CD4-positive, alpha-beta T cell (primary cell): ENCODE data around the gene ZNF81. TPM values are rescaled to one million over a fixed set of nuclear protein-coding genes. Genes with fewer than 3 reads are reported as not detected.

Experiments
- ATAC-seq: fragments of 200-7000 bp; cut with Tn5 transposase; one replicate; pipeline ENCODE4 v1.10.0; 2022; ENCODE audit warnings: mild to moderate bottlenecking; ENCODE audit not compliant: poor library complexity
- CTCF ChIA-PET: fragments of 350-600 bp; sonication (Branson Sonifier 250); formaldehyde crosslinking; loops from one replicate; lab custom pipeline; 2021; ENCODE audit warnings: antibody characterized with exemption, inconsistent platforms; lab: Charles Lee
- POLR2A ChIA-PET: fragments of 350-600 bp; sonication (Branson Sonifier 250); formaldehyde crosslinking; loops from one replicate; lab custom pipeline; 2021; ENCODE audit warnings: antibody characterized with exemption, inconsistent platforms; lab: Charles Lee
- DNase-seq, 14 experiments: peaks; one replicate each; pipeline ENCODE4 v3.0.0-alpha.2; 2013 to 2020; ENCODE audit warnings: mixed read lengths in 2 of 14
- H3K27ac ChIP-seq, 2 donors: one replicate each; pipeline versions ENCODE4 v1.5.1 to v1.7.0; 2013; ENCODE audit warnings: low read length in 2 of 2, low read depth in 1 of 2, mild to moderate bottlenecking in 1 of 2
- H3K27me3 ChIP-seq, 2 experiments: 1 replicate in 1 of 2; 2 replicates in 1 of 2; pipeline versions ENCODE4 v1.6.1 to v1.7.0; 2013; ENCODE audit warnings: low read length in 2 of 2, control low read depth in 1 of 2, mild to moderate bottlenecking in 1 of 2, moderate library complexity in 1 of 2; ENCODE audit not compliant: insufficient read depth in 2 of 2, control insufficient read depth in 1 of 2
- H3K36me3 ChIP-seq: one replicate; pipeline ENCODE4 v1.6.1; 2013; ENCODE audit warnings: low read length, control low read depth; ENCODE audit not compliant: insufficient read depth
- H3K4me1 ChIP-seq: one replicate; pipeline ENCODE4 v1.6.1; 2013; ENCODE audit warnings: low read length, control low read depth; ENCODE audit not compliant: insufficient read depth
- H3K4me3 ChIP-seq: one replicate; pipeline ENCODE4 v1.5.1; 2013; ENCODE audit warnings: mild to moderate bottlenecking, low read length, moderate library complexity
- H3K9me3 ChIP-seq, 2 experiments: 1 replicate in 1 of 2; 2 replicates in 1 of 2; pipeline versions ENCODE4 v1.6.1 to v1.7.0; 2013; ENCODE audit warnings: low read length in 2 of 2, mild to moderate bottlenecking in 2 of 2, control low read depth in 1 of 2, moderate library complexity in 1 of 2; ENCODE audit not compliant: control insufficient read depth in 1 of 2, insufficient read depth in 1 of 2
- H3K27ac Mint-ChIP-seq: one replicate; pipeline ENCODE4 v1.8.0; 2020; ENCODE audit warnings: mixed read lengths
- H3K27me3 Mint-ChIP-seq: one replicate; pipeline ENCODE4 v1.8.0; 2021; ENCODE audit warnings: mixed read lengths
- H3K36me3 Mint-ChIP-seq: one replicate; pipeline ENCODE4 v1.8.0; 2021; ENCODE audit warnings: low read depth, mixed read lengths
- H3K4me1 Mint-ChIP-seq: one replicate; pipeline ENCODE4 v1.8.0; 2021; ENCODE audit warnings: low read depth, mixed read lengths
- H3K4me3 Mint-ChIP-seq: one replicate; pipeline ENCODE4 v1.8.0; 2020; ENCODE audit warnings: mild to moderate bottlenecking, mixed read lengths
- H3K9me3 Mint-ChIP-seq: one replicate; pipeline ENCODE4 v1.8.0; 2020; ENCODE audit warnings: mixed read lengths
- CTCF ChIP-seq: fragments of 200-600 bp; IDR thresholded peaks from one replicate; pipeline ENCODE4 v1.8.0; 2022; ENCODE audit warnings: antibody characterized with exemption, mild to moderate bottlenecking
- intact Hi-C, 2 experiments: fragments of 100-400 bp; cut with DNase I in 1 of 2; cut with micrococcal nuclease in 1 of 2; formaldehyde crosslinking; loops; one replicate each; pipeline versions ENCODE4 v1.15.1 to v1.9.0; 2023 to 2025; cut with DNase I, micrococcal nuclease
- total RNA-seq, 174 experiments: library from RNA in 2 of 174; stranded (reverse) in 2 of 174; gene quantifications; one replicate each; pipeline ENCODE4 v1.2.3 and lab custom pipeline; 2021 to 2026

The ZNF81 gene
- total RNA-seq, 2 experiments from 2014 or later, result 5.1 to 5.7 TPM

GRCh38 chrX:47885501-47885900, 48.8 kb downstream of the ZNF81 start:
- Mint-ChIP-seq H3K27me3 (no peaks in the 10 kb centered on the region), H3K4me3 (no peak overlapping the region), H3K27ac (no peak overlapping the region), H3K4me1 (no peaks in the 10 kb centered on the region), H3K9me3 (no peaks in the 10 kb centered on the region), H3K36me3 (peaks cover 77% of the 10 kb centered on the region)
- no peak for TF ChIP-seq CTCF
- ChIA-PET POLR2A (no interaction called here), CTCF (no interaction called here)
- Histone ChIP-seq H3K36me3 (peaks cover 21% of the 10 kb centered on the region), H3K27ac (no peak overlapping the region), H3K4me3 (no peak overlapping the region), H3K4me1 (no peaks in the 10 kb centered on the region), H3K9me3 (no peaks in the 10 kb centered on the region), H3K27me3 (no peaks in the 10 kb centered on the region)
- no peak for DNase-seq
- ATAC-seq, result no peak
- intact Hi-C loops, result no loop called here

- TF ChIP-seq CTCF, result no peak
- ATAC-seq (no peak), DNase-seq (no peak)
- H3K9me3 ChIP-seq, result no peaks in the 10 kb centered on the region
- H3K36me3 ChIP-seq, result peaks cover 5% of the 10 kb centered on the region
- Mint-ChIP-seq H3K27ac (no peak overlapping the region), H3K36me3 (peaks cover 64% of the 10 kb centered on the region), H3K9me3 (no peaks in the 10 kb centered on the region), H3K4me1 (no peaks in the 10 kb centered on the region), H3K4me3 (no peak overlapping the region), H3K27me3 (no peaks in the 10 kb centered on the region)
- H3K4me3 ChIP-seq, result no peak overlapping the region
- H3K27ac ChIP-seq, result no peak overlapping the region
- ChIA-PET POLR2A (no interaction called here), CTCF (no interaction called here)
- intact Hi-C loops, result no loop called here
- no peaks in the 10 kb centered on the region for H3K27me3 ChIP-seq
- H3K4me1 ChIP-seq, result no peaks in the 10 kb centered on the region
These were observed 61.3 kb downstream of the ZNF81 start for GRCh38 chrX:47898024-47898423.

GRCh38 chrX:47900833-47901232, 64.1 kb downstream of the ZNF81 start:
- Histone ChIP-seq H3K27ac (no peak overlapping the region), H3K4me3 (no peak overlapping the region), H3K27me3 (no peaks in the 10 kb centered on the region), H3K36me3 (peaks cover 5% of the 10 kb centered on the region), H3K4me1 (no peaks in the 10 kb centered on the region), H3K9me3 (no peaks in the 10 kb centered on the region)
- Mint-ChIP-seq H3K36me3 (peaks cover 40% of the 10 kb centered on the region), H3K4me3 (no peak overlapping the region), H3K4me1 (no peaks in the 10 kb centered on the region), H3K27me3 (no peaks in the 10 kb centered on the region), H3K9me3 (no peaks in the 10 kb centered on the region), H3K27ac (no peak overlapping the region)
- CTCF ChIA-PET, result no interaction called here
- no peak for ATAC-seq
- no peak for TF ChIP-seq CTCF
- POLR2A ChIA-PET, result no interaction called here
- peak in 1 of 14 experiments; percentile 0 for DNase-seq
- intact Hi-C loops, result no loop called here
